Lower lobe of right lung (tissue), 2 donors: Measurements from ENCODE around the gene GRB10. TPM values are rescaled to one million over a fixed set of nuclear protein-coding genes. Genes with fewer than 3 reads are reported as not detected.

Source experiments
- ATAC-seq, 2 donors: fragments of 200-7000 bp; cut with Tn5 transposase; one replicate each; pipeline ENCODE4 v1.9.1; 2020 to 2022; ENCODE audit warnings: mild to moderate bottlenecking in 2 of 2, moderate library complexity in 2 of 2
- DNase-seq: peaks from one replicate; pipeline ENCODE4 v3.0.0-alpha.2; 2020
- H3K27ac ChIP-seq: fragments of 200-600 bp; one replicate; pipeline ENCODE4 v1.8.0; 2022
- H3K27me3 ChIP-seq: fragments of 200-600 bp; one replicate; pipeline ENCODE4 v1.8.0; 2022; ENCODE audit warnings: low read depth
- H3K36me3 ChIP-seq: fragments of 200-600 bp; one replicate; pipeline ENCODE4 v1.8.0; 2022; ENCODE audit warnings: mild to moderate bottlenecking
- H3K4me1 ChIP-seq: fragments of 200-600 bp; one replicate; pipeline ENCODE4 v1.8.0; 2022
- H3K4me3 ChIP-seq: fragments of 200-600 bp; one replicate; pipeline ENCODE4 v1.8.0; 2022; ENCODE audit warnings: mild to moderate bottlenecking
- H3K9me3 ChIP-seq: fragments of 200-600 bp; one replicate; pipeline ENCODE4 v1.8.0; 2022
- intact Hi-C: fragments of 100-400 bp; cut with DNase I; formaldehyde crosslinking; loops from one replicate; pipeline ENCODE4 v1.11.0; 2022
- total RNA-seq: library from RNA; stranded (reverse); fragmentation: NEBNext Ultra II Directional; extraction: Animal tissue kit (Norgen Biotek cat#: 25700); gene quantifications from one replicate; pipeline ENCODE4 v1.2.1, GENCODE V29; 2021
- TF ChIP-seq, protein P1 (sequence below): fragments of 200-600 bp; IDR thresholded peaks from one replicate; pipeline ENCODE4 v1.8.0; 2022; ENCODE audit warnings: antibody characterized with exemption, mild to moderate bottlenecking
- donor health status: DM: no; HTN: yes; CAD: no; lungs with severe emphysema.

The GRB10 gene
- total RNA-seq, 1 donor from 2014 or later, result 36.5 TPM

DNA sequence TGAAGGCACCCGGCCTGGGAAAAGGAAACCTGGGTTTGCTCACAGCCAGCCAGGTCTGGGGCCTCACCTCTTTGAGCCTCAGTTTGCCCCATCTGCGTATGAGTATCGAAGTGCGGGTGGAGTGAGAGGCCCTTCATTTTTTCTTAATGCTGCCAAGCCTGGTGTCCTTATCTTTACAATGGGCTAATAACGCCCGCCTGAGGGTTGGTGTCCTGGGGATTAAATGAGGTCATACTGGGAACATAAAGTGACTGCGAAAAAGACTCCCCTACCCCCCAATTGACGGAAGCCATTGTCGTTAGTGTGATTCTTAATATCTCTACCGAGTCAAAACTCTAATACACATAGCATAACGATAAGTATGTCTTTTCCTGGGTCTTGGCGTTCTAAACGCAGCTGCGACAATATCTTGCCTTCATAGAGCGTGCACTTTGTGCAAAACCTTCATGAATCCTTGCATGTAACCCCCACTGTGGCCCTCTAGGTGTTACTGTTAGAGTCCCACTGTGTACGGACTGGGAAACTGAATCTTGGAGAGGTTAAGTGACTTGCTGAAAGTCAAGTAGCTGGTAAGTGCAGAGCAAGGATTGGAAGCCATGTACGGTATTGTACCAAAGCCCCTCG, 11.4 kb upstream of the GRB10 start:
- no peak for DNase-seq

DNA sequence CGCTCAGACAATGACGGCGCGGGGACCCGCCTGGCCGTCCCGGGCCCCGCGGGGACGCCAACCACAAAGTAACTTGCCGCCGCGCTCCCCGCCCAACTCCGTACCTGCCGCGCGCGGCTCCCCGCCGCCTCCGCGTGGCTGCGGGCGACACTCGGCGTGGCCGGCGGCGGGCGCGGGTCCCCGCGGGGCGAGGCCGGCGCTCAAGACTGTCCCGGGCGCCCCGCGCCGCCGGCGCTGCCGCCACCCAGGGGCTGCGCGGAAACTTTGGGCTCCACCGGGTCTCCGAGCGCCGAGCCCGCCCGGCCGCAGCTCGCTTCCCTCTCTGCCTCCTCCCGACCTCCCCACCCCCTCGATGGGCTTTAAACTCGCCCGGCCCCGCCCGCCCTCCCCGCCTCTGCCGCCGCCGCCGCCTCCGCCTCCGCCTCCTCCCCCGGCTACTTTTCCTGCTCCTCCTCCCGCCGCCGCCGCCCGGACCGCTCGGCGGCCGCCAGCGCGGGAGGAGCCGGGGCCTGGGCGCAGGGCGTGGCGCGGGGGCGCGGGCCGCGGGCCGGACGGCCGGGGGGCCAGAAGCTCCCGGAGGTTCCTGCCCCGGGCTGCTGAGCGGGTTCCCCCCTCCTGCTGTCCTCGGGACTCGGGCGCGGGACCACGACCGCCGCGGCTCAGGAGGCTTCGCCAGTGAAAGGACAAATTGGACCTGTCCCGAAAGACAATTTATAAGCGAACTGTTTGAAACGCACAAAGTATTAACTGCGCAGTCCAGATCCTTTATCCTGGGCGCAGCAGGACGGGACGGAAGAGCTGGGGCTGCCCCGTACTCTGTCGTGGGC, 10.6 kb upstream of the GRB10 start:
- TF ChIP-seq, protein P1, sequence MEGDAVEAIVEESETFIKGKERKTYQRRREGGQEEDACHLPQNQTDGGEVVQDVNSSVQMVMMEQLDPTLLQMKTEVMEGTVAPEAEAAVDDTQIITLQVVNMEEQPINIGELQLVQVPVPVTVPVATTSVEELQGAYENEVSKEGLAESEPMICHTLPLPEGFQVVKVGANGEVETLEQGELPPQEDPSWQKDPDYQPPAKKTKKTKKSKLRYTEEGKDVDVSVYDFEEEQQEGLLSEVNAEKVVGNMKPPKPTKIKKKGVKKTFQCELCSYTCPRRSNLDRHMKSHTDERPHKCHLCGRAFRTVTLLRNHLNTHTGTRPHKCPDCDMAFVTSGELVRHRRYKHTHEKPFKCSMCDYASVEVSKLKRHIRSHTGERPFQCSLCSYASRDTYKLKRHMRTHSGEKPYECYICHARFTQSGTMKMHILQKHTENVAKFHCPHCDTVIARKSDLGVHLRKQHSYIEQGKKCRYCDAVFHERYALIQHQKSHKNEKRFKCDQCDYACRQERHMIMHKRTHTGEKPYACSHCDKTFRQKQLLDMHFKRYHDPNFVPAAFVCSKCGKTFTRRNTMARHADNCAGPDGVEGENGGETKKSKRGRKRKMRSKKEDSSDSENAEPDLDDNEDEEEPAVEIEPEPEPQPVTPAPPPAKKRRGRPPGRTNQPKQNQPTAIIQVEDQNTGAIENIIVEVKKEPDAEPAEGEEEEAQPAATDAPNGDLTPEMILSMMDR, result no peak
- peak; percentile 82 for DNase-seq

More for the DNA sequence above, 11.4 kb upstream of the GRB10 start:
- Histone ChIP-seq H3K27ac (peak overlapping the region; percentile 72), H3K4me3 (peak overlapping the region; percentile 70), H3K27me3 (no peaks in the 10 kb centered on the region), H3K36me3 (no peaks in the 10 kb centered on the region), H3K4me1 (peaks cover 25% of the 10 kb centered on the region), H3K9me3 (no peaks in the 10 kb centered on the region)
- TF ChIP-seq, protein P1, result no peak
- no peak for ATAC-seq
- intact Hi-C loops, result no loop called here

DNA sequence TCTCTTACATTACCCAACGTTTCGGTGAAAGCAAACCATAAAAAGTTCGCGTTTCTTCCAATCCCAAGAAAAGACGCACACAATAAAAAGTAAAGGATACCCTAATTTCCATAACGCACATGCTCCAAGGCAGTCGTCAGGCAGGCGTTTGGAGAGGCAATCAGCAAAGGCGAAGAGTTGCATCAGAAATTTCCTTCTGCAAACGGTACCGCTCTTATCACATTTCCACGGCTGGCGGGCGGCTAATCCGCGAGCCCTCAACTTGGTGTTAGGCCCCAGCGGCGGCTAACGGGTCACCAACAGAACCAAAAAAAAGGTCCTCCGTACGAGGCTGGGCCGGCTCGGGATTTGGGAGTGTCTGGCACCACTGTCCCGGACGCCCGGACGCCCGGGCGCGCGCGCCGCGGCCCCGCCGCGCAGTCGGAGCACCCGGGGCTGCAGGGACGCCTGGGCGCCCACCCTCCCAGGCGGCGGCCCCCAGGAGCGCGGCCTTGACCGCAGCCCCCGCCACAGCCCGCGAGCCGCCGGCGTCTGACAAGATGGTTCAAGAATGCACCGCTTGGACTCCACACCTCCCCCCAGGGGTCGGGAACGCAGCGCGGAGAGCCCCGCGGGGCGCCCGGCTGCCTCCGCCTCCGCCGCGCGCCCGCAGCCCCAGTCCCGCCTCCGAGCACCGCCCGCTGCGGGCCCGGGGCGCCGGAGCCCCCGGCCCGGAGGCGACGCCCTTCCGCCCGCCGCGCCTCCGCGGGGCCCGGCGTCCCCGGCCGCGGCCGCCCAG, 9.8 kb upstream of the GRB10 start:
- Histone ChIP-seq H3K9me3 (no peaks in the 10 kb centered on the region), H3K4me1 (peaks cover 29% of the 10 kb centered on the region), H3K36me3 (no peaks in the 10 kb centered on the region), H3K27me3 (no peaks in the 10 kb centered on the region), H3K4me3 (peak overlapping the region; percentile 70), H3K27ac (peak overlapping the region; percentile 73)
- DNase-seq (peak; percentile 63), ATAC-seq (peak; percentile 36 to 41)
- intact Hi-C loops, result no loop called here
- TF ChIP-seq, protein P1, result no peak

More for the DNA sequence above, 10.6 kb upstream of the GRB10 start:
- Histone ChIP-seq H3K36me3 (no peaks in the 10 kb centered on the region), H3K27ac (peak overlapping the region; percentile 73), H3K9me3 (no peaks in the 10 kb centered on the region), H3K4me1 (peaks cover 26% of the 10 kb centered on the region), H3K4me3 (peak overlapping the region; percentile 70), H3K27me3 (no peaks in the 10 kb centered on the region)
- intact Hi-C loops, result no loop called here
- peak; percentile 87 to 88 for ATAC-seq

DNA sequence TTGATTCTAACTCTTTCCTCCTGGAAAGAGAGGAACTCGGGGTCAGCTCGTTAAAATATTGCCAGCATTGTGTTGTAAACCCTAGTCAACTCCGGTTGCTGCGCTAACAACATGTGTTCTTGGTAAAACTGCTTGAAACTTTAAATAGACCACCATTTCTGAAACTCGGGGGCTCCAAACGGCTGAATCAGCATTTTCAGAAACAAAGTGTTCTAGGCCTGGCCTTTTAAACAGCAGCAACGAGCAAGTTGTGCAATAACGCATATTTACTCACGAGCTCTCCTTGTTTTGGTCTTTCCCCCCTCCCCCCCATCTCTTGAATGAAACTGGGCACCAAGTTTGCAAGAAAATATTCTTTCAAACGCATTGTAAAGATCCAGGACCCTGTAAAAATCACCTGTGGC, 9.2 kb upstream of the GRB10 start:
- DNase-seq (no peak), ATAC-seq (peak in 1 of 2 donors; percentile 19)
- Histone ChIP-seq H3K4me1 (peaks cover 29% of the 10 kb centered on the region), H3K9me3 (no peaks in the 10 kb centered on the region), H3K36me3 (no peaks in the 10 kb centered on the region), H3K4me3 (peak overlapping the region; percentile 70), H3K27me3 (no peaks in the 10 kb centered on the region), H3K27ac (peak overlapping the region; percentile 73)
- intact Hi-C loops, result no loop called here
- TF ChIP-seq, protein P1, result no peak

DNA sequence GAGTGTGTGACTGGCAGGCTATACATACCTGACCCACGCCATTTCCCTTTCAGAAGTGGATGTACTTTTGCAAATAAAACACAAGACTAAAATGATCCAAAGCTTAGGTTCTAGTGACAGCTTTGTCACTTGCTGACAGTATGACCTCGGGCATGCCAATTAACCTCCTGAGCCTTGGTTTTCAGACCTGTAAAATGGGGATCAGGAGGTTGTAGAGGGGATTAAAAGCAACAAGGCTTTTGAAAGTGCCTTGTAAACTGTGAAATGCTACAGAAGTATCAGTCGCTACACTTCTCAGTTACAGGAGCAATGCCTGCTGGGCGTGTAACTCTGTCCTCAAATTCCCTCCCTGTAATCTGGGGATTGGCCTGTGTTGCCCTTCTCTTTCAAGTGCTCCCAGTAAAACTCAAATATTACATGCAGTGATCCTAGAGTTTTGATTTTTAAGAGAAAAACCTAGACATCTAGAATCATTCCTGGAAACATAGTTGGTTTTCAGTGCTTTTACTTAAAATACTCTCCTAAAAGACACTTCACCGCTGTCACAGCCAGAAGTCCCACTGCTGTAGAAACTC, 8.8 kb upstream of the GRB10 start:
- Histone ChIP-seq H3K4me3 (peak overlapping the region; percentile 70), H3K27me3 (no peaks in the 10 kb centered on the region), H3K9me3 (no peaks in the 10 kb centered on the region), H3K27ac (peak overlapping the region; percentile 73), H3K4me1 (peaks cover 29% of the 10 kb centered on the region), H3K36me3 (no peaks in the 10 kb centered on the region)
- intact Hi-C loops, result no loop called here
- TF ChIP-seq, protein P1, result no peak
- ATAC-seq (no peak), DNase-seq (no peak)
